Measurements from ENCODE around the gene FMN1. TPM values are rescaled to one million over a fixed set of nuclear protein-coding genes. Genes with fewer than 3 reads are reported as not detected.

FMN1 gene
- total and polyA plus RNA-seq, 2 of the 8 experiments (the other 6 are each of a cell fraction or from before 2014, with no cell fraction given): 0.27 to 3.7 TPM

DNA sequence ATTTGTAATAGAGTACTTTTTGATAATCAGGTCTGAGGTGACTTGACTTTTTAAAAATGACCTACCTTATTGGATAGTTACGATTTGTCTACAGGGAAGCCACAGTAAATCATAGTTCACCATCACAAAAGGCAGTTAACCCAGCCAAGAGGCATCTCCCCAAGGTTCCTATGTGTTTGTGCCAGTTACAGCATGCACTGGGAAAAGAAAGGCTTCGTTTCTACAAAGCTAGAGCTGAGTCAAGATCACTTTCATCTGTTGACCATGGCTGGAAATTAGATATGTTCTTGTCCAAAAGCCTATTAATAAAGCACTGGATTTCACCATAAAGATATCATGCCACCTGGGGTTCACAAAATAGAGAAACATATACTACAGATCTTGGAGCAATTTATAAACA is 336.8 kb downstream of the FMN1 start:
- no peak for DNase-seq (ENCODE audit: low read depth in 1 of 2, low spot score in 2 of 2)
- Histone ChIP-seq H3K9me3 (ENCODE audit: insufficient read depth in 2 of 2, low read depth in 1 of 2, low read length in 1 of 2) (no peaks in the 10 kb centered on the region), H3K9ac (replicated peaks in 1 of 4; ENCODE audit: extremely low read depth in 1 of 4, low read depth in 3 of 4, low read length in 3 of 4) (no peak overlapping the region), H2BK12ac (ENCODE audit: low read depth, low read length) (no peak overlapping the region), H4K8ac (ENCODE audit: extremely low read depth, insufficient read depth, low read length) (no peak overlapping the region), H3K36me3 (ENCODE audit: control insufficient read depth in 2 of 4, insufficient read depth in 4 of 4, low read length in 3 of 4) (no peaks in the 10 kb centered on the region; a peak in 1 of 8 replicates), H3K23me2 (ENCODE audit: low read depth, low read length) (no peaks in the 10 kb centered on the region), H3K56ac (replicated peaks; ENCODE audit: insufficient read length, low read depth, low read length) (no peak overlapping the region), H4K5ac (ENCODE audit: insufficient read length, low read depth, low read length) (no peak overlapping the region), H3K4me3 (ENCODE audit: extremely low read depth in 1 of 4, insufficient read depth in 2 of 4, low read depth in 3 of 4, low read length in 4 of 4) (no peak overlapping the region), H2BK15ac (ENCODE audit: low read length) (no peak overlapping the region), H4K20me1 (replicated peaks in 1 of 2; ENCODE audit: control insufficient read depth in 1 of 2, insufficient read depth in 2 of 2, low read length in 2 of 2) (no peaks in the 10 kb centered on the region), H3K27me3 (replicated peaks in 1 of 4; ENCODE audit: control insufficient read depth in 3 of 4, extremely low read depth in 1 of 4, insufficient read depth in 3 of 4, low read length in 3 of 4) (no peaks in the 10 kb centered on the region), H3K79me2 (ENCODE audit: control insufficient read depth in 1 of 2, insufficient read depth in 2 of 2, low read length in 2 of 2) (no peaks in the 10 kb centered on the region), H2AK5ac (ENCODE audit: low read depth, low read length) (no peak overlapping the region), H2BK20ac (ENCODE audit: low read length) (no peak overlapping the region), H2BK120ac (replicated peaks; ENCODE audit: low read depth, low read length) (no peak overlapping the region), H3K4ac (replicated peaks; ENCODE audit: insufficient read length, low read depth, low read length) (no peak overlapping the region), H3K14ac (ENCODE audit: insufficient read length) (no peak overlapping the region), H4K91ac (replicated peaks; ENCODE audit: insufficient read length, low read length) (no peak overlapping the region), H3K79me1 (ENCODE audit: low read depth, low read length) (no peaks in the 10 kb centered on the region), H3K23ac (ENCODE audit: insufficient read length) (no peak overlapping the region), H3K4me2 (ENCODE audit: insufficient read depth in 1 of 2, low read depth in 2 of 2, low read length in 2 of 2) (no peak overlapping the region), H2BK5ac (ENCODE audit: low read depth, low read length) (no peak overlapping the region), H2AFZ (ENCODE audit: low read length) (no peak overlapping the region), H3K18ac (ENCODE audit: extremely low read depth, low read length) (no peak overlapping the region), H3K4me1 (replicated peaks in 1 of 4; ENCODE audit: control insufficient read depth in 3 of 4, insufficient read depth in 4 of 4, low read length in 3 of 4) (peaks cover 2 to 10% (median 7%) of the 10 kb centered on the region in 4 experiments; a peak in 6 of 7 replicates), H3K27ac (ENCODE audit: low read depth, low read length) (no peak overlapping the region)
- TF ChIP-seq RAD21 (IDR thresholded peaks at IDR 0.05 in 1 of 2, conservative IDR thresholded peaks at IDR 0.05 in 1 of 2; ENCODE audit: low read depth in 2 of 2, low read length in 2 of 2) (no peak), TAF1 (IDR thresholded peaks at IDR 0.05; ENCODE audit: low read depth, low read length) (no peak), JUN (IDR thresholded peaks at IDR 0.05; ENCODE audit: low read depth, low read length) (no peak), MAFK (IDR thresholded peaks at IDR 0.05; ENCODE audit: low read depth, low read length) (no peak), SRF (IDR thresholded peaks at IDR 0.05; ENCODE audit: low read depth, low read length) (no peak)
- TF ChIP-seq, protein P1, sequence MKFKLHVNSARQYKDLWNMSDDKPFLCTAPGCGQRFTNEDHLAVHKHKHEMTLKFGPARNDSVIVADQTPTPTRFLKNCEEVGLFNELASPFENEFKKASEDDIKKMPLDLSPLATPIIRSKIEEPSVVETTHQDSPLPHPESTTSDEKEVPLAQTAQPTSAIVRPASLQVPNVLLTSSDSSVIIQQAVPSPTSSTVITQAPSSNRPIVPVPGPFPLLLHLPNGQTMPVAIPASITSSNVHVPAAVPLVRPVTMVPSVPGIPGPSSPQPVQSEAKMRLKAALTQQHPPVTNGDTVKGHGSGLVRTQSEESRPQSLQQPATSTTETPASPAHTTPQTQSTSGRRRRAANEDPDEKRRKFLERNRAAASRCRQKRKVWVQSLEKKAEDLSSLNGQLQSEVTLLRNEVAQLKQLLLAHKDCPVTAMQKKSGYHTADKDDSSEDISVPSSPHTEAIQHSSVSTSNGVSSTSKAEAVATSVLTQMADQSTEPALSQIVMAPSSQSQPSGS (IDR thresholded peaks at IDR 0.05; ENCODE audit: low read length): no peak
- ChIA-PET POLR2A (ENCODE audit: partially characterized antibody) (no interaction called here), CTCF (ENCODE audit: partially characterized antibody) (interaction anchor here (4.6 kb wide), 1 partner anchor 13 kb away, joined by 32 read pairs; no protein-coding TSS in a partner anchor)
- FAIRE-seq: no peak
- 95% methylated on average over 2 of the region's 2 CpGs; no CpG with 5 or more reads in 1 of the 2 experiments for WGBS, 2 experiments (ENCODE audit: extremely low coverage in 1 of 2, insufficient coverage in 1 of 2, insufficient read length in 1 of 2, insufficient replicate concordance in 2 of 2, low coverage in 1 of 2, low lambda C conversion rate in 2 of 2, missing lambda C conversion rate in 1 of 2)
